Measurements from ENCODE around the gene CHD2. TPM values are rescaled to one million over a fixed set of nuclear protein-coding genes. Genes with fewer than 3 reads are reported as not detected.

Gene CHD2
- total RNA-seq, 1 donor from 2014 or later = 165 TPM

- DNase-seq = no peak
These were observed 33.0 kb downstream of the CHD2 start for GRCh38 chr15:92932946-92933649.

- no peak for DNase-seq
These were observed 33.7 kb downstream of the CHD2 start for GRCh38 chr15:92933831-92934230.

DNA sequence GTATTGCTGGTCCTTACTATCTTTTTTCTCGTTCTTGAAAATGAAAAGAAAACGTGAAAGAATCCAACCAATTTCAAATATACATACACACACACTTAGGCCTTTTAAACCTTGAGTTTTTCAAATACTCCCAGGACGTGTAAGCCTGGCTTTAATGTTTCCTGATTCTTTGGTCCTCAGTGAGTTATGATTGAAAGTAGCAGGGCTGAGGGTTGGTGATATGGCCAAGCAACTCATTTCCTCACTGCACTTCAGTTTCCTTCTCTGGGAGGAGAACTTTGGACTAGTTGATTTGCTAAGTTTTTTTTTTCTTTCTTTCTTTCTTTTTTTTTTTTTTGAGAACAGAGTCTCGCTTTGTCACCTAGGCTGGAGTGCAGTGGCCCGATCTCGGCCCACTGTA is 34.6 kb downstream of the CHD2 start:
- DNase-seq = no peak

DNA sequence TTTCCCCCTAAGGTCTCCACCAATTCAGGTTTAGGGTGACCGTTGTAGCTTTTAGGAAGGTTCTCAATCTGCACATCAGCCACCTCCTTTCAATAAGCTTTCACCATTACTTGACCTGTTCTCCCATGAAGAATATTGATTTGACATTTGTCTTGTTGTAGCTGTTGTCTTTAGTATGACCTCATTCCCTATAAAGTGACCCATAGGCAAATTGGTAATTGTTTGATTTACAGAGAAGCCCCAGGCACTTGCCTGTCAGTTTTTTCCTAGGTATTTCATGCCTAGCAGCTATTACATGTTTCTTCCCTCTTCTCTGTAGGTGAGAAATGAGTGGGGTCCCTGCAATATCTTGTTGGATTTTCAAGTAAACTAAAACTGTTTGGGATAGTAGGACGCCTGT is 36.0 kb downstream of the CHD2 start:
- no peak for DNase-seq

GRCh38 chr15:92936693-92937092 is 36.6 kb downstream of the CHD2 start:
- DNase-seq = no peak

GRCh38 chr15:92937901-92938300 is 37.8 kb downstream of the CHD2 start:
- DNase-seq = no peak

DNA sequence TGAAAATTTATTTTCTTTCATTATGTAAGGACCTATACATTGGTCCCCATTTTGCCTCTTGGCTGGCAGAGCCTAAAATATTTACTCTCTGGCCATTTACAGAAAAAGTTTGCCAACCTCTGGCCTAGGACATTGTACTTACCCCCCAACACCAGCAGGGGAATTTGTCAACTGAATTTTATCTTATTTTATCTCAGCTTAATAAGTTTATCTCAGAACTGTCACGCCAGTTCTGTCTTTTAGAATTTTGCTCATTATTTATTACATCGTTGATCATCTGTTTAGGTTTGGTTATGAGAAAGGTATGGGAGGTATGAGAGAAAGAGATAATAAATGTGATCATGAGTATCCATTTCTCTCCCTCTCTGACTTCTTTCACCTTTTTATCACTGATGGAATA is 38.3 kb downstream of the CHD2 start:
- DNase-seq = no peak

GRCh38 chr15:92941668-92942067 is 41.5 kb downstream of the CHD2 start:
- DNase-seq = no peak

GRCh38 chr15:92942706-92943105 is 42.6 kb downstream of the CHD2 start:
- DNase-seq = no peak

DNA sequence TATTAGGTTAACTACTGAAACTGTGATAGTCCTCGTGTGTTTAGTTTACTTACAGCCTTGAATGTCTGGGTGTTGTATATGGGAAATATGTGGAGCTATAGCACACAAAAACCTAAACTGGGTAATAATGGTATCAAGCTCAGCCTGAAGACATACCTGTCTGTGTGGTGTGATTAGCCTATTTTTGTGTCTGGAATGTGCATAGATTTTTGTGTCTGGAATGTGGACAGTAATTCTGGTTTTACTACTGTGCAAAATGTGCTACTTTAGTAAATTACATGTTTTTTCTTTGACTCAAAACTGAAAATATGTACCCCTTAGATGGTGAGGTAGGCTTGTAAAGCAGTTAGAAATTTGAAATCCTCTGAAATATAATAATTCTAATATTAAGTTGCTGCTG is 43.5 kb downstream of the CHD2 start:
- DNase-seq = no peak

DNA sequence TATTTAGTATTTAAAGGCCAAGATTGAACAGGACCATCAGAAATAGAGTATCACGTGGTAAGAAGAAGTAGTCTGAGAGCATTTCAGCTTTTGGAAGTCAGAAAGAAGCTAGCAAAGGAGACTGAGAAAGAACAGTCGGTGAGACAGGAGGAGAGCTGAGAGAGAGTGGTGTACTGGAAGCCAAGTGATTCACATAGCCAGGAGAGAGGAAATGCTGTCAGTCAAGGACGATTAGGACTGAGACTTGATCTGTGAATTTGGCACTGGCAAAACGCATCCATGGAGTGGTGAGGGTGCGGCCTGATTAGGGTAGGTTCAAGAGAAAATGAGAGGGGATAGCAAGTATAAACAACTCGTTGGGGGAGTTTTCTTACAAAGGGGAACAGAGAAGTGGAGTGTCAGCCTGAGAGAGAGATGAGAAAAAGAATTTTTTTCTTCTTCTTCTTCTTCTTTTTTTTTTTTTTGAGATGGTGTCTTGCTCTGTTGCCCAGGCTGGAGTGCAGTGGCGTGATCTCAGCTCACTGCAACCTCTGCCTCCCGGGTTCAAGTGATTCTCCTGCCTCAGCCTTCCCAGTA is 44.9 kb downstream of the CHD2 start:
- no peak for DNase-seq

DNA sequence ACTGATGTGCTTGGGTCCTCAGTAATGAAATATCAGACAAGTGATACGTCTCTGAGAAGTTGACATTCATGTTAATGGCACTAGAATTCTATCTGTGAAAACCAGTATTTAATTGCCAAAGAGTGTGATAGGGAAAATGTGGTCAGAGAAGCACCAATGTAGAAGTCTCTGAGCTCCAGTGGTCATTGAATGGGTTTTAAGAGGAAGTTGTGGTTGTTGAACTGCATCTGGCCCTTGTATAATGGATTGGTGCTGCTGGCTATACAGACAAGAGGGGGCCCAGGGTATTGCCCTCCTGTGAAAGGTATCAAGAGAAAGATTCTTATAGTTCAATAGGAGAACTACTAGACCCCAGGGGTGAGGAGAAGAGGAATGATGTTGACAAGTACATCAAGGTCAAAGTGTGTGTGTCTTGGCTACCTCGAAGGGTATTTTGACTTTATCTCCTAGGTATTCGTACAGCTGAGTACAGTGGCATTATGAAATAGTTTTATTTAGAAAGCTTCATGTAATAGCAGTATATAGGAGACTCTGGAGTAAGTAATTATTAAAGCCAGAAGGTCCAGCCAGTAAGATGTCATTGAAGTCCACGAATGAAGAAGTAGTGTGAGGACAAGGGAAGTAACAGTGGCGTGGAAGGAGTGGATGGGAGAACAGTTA is 47.1 kb downstream of the CHD2 start:
- no peak for DNase-seq

GRCh38 chr15:92949604-92950249 is 49.6 kb downstream of the CHD2 start:
- no peak for DNase-seq

- no peak for DNase-seq
These were observed 51.8 kb downstream of the CHD2 start for GRCh38 chr15:92951800-92952457.

- DNase-seq = no peak
These were observed 52.3 kb downstream of the CHD2 start for GRCh38 chr15:92952458-92952850.

GRCh38 chr15:92953566-92953965 is 53.4 kb downstream of the CHD2 start:
- no peak for DNase-seq

DNA sequence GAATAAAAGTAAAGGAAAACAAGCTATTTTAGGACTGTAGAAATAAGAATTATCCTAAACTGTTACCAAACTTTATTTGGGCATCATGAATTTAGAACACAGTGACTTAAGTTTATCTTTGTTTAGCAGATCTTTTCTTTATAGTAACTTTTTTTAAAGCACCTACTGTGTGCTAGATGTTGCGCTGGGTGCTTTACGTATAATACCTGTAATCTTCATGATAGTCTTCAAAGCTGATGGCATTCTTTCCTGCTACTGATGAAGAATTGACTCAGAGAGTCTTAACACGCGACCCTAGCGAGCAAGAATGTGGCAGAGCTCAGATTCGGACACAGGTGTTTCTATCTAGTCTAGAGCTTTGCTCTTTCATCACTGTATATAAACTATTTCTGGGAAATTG is 53.9 kb downstream of the CHD2 start:
- no peak for DNase-seq

- DNase-seq = no peak
These were observed 54.5 kb downstream of the CHD2 start for GRCh38 chr15:92954578-92954977.

DNA sequence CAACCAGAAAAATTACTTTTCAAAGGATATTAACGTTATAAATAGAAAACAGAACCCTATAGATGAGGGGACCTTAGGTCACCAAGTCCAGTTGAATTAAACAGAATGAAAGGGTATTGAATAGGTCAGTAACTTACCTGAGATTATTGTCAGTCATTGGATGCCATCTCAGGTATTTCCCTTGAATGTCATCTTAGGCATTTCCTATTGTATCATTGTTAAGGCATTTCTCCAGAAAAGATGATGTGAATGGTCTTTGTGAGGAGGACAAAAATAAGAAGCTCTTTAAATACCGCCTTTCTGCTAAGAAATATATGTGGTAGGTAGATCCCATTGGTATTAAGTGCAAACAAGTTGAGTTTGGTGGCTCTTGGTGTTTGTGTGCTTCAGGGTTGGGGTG is 55.6 kb downstream of the CHD2 start:
- DNase-seq = no peak

GRCh38 chr15:92958105-92958504 is 58.0 kb downstream of the CHD2 start:
- DNase-seq = no peak

GRCh38 chr15:92959219-92959618 is 59.1 kb downstream of the CHD2 start:
- no peak for DNase-seq

DNA sequence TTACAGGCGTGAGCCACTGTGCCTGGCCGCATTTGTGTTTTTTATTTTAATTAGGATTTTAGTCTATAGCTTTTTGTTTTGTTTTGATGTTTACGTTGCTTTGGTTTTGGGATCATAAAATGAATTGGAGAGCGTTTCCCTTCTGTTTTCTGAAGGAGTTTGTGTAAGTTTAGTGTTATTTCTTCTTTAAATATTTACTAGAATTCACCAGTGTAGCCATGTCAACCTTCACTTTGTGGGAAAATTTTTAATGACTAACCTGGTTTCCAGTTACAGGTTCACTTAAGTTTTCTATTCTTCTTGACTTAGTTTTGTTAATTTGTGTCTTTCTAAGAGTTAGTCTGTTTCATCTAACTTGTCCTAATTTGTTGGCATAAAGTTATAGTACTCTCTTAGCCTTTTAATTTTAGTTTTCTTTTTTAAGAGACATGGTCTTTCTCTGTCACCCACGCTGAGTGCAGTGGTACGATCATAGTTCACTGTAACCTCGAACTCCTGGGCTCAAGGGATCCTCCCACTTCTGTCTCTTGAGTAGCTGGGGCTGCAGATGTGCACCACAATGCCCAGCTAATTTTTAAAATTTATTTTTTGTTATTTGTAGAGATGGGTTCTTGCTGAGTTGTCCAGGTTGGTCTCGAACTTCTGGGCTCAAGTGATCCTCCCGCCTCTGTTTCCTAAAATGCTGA is 61.0 kb downstream of the CHD2 start:
- no peak for DNase-seq
